ENCODE measurements around the gene APOL5. TPM values are rescaled to one million over a fixed set of nuclear protein-coding genes. Genes with fewer than 3 reads are reported as not detected.
A peak's percentile ranks its signal among the peaks of the same experiment; 100 is the strongest.

APOL5 gene
- total RNA-seq, 4 donors from 2014 or later = 0.29 TPM; not detected in 3

DNA sequence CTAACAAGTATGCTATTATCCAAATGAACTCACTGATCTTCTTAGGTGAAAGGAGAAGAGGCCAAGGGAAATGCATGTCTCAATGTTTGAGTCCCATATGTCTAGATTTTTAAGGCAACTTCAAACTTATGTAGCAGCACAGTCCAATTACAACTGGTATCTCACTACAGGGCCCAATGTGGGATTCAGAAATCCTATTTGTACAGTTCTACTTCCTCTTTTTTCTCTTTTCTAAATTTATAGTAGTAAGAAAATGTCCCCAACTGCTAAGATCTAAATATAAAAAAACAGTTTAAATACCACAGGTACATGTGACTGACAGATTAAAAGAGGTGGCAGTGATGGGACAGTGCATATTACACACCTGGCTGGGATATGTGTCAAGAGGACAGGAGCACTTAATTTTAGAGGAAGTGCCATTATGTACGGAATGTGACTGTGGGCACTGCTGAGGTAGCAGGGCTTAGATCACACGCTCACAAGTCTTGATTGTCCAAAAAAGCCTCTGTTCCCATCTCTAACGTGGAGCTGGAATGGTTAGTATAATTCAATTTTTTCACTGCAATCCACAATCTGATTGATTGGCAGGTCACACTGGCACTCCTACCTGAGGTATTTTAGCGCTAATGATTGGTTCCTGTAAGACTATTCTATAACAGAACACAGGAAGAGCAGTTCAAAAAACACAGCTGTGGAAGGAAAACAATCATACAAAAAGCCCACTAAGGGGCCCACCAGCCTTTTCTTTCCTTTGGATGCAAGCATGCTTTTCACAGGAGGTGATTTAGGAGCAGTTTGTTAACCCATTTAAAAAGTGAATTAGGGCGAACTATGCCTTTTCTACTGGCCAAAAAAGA, 34.6 kb downstream of the APOL5 start:
- Histone ChIP-seq H3K36me3 (peaks cover 0 to 29% (median 0%) of the 10 kb centered on the region in 4 donors), H3K27me3 (no peaks in the 10 kb centered on the region), H3K9me3 (no peaks in the 10 kb centered on the region), H3K4me3 (no peak overlapping the region), H3K27ac (replicated peaks in 1 of 4) (peak overlapping the region in 1 of 4 donors; percentile 15), H3K4me1 (peaks cover 6 to 33% (median 19%) of the 10 kb centered on the region in 4 donors)
- intact Hi-C loops (cut with DNase I) = no loop called here
- no peak for DNase-seq (ENCODE audit: extremely low spot score)
- TF ChIP-seq POLR2AphosphoS5 (IDR thresholded peaks at IDR 0.05) (no peak), POLR2A (IDR thresholded peaks at IDR 0.05; ENCODE audit: low read depth) (no peak), EP300 (IDR thresholded peaks at IDR 0.05) (no peak)
- TF ChIP-seq, protein P1, sequence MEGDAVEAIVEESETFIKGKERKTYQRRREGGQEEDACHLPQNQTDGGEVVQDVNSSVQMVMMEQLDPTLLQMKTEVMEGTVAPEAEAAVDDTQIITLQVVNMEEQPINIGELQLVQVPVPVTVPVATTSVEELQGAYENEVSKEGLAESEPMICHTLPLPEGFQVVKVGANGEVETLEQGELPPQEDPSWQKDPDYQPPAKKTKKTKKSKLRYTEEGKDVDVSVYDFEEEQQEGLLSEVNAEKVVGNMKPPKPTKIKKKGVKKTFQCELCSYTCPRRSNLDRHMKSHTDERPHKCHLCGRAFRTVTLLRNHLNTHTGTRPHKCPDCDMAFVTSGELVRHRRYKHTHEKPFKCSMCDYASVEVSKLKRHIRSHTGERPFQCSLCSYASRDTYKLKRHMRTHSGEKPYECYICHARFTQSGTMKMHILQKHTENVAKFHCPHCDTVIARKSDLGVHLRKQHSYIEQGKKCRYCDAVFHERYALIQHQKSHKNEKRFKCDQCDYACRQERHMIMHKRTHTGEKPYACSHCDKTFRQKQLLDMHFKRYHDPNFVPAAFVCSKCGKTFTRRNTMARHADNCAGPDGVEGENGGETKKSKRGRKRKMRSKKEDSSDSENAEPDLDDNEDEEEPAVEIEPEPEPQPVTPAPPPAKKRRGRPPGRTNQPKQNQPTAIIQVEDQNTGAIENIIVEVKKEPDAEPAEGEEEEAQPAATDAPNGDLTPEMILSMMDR (IDR thresholded peaks at IDR 0.05) = no peak
- WGBS = 69% methylated on average over 5 of the region's 5 CpGs

DNA sequence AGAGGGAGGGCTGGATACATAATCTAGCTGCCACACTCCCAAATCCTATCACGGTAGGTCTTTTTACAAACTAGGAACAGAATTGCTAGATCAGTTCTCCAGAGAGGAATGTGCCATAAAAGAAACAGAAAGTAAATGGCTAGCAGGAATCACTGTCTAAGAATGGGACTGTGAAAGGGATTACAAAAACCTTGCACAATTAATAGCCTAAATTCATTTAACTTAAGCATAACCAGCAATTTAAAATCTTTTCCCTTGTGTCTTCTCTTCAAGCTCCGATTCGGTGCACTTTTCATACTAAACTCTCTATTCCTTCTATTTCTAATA, 35.2 kb downstream of the APOL5 start:
- no peak for TF ChIP-seq POLR2AphosphoS5 (IDR thresholded peaks at IDR 0.05)
- TF ChIP-seq, protein P1 (IDR thresholded peaks at IDR 0.05) = no peak
- peaks cover under 1 to 28% (median 16%) of the 10 kb centered on the region in 4 donors for H3K4me1 ChIP-seq
- H3K9me3 ChIP-seq = no peaks in the 10 kb centered on the region
- no peak overlapping the region for H3K4me3 ChIP-seq
- intact Hi-C loops (cut with DNase I) = no loop called here
- H3K27ac ChIP-seq (replicated peaks in 1 of 4) = peak overlapping the region in 1 of 4 donors; percentile 15
- H3K36me3 ChIP-seq = peaks cover 0 to 31% (median under 1%) of the 10 kb centered on the region in 4 donors
- no peaks in the 10 kb centered on the region for H3K27me3 ChIP-seq
- WGBS = 72% methylated on average over 3 of the region's 3 CpGs
- no peak for DNase-seq (ENCODE audit: extremely low spot score)

DNA sequence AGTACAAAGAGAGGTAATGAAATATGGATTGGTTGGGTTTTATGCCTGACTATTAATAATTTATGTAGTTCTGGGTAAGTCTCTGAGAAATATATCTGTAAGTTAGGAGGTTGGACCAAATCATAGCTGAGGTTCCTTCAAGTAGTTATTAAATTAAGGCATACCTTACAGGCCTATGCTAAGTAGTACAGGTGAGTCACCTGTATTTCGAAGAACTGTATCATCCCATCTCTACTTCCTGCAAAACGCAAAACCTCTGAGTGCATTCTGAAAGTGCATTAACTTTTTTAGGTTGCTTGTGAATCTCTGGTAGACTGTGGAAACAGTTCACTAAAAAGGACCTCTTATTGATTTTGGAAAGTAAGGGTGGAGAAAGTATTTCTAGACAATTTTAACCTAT, 37.1 kb downstream of the APOL5 start:
- H3K4me3 ChIP-seq = no peak overlapping the region
- intact Hi-C loops (cut with DNase I) = no loop called here
- WGBS = 96% methylated on average over 2 of the region's 2 CpGs
- no peaks in the 10 kb centered on the region for H3K9me3 ChIP-seq
- peaks cover 0 to 46% (median 15%) of the 10 kb centered on the region in 4 donors for H3K36me3 ChIP-seq
- TF ChIP-seq POLR2AphosphoS5 (IDR thresholded peaks at IDR 0.05) (no peak), POLR2A (IDR thresholded peaks at IDR 0.05; ENCODE audit: low read depth) (no peak), EP300 (IDR thresholded peaks at IDR 0.05) (no peak)
- TF ChIP-seq, protein P1 (IDR thresholded peaks at IDR 0.05) = no peak
- peaks cover 0 to 16% (median 12%) of the 10 kb centered on the region in 4 donors for H3K4me1 ChIP-seq
- DNase-seq (ENCODE audit: extremely low spot score) = no peak
- H3K27ac ChIP-seq (replicated peaks in 1 of 4) = no peak overlapping the region
- H3K27me3 ChIP-seq = no peaks in the 10 kb centered on the region

DNA sequence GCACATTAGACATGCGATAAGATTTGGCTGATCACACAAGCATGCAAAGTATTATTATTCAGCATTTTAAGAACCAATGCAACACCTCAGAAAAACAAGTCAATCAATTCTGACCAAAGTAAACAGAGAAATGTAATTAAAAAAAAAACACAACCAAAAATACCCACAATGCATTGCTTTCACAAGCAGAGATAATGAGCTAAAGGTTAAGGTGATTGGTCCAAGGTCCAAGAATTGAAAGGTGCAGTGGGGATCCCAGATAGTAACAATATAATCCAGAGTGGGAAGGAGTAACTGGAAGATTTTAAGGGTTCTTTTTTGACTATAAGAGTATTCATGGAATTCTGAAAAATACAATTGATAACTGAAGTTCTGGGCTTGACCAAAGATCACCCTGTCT, 39.0 kb downstream of the APOL5 start:
- no peak for DNase-seq (ENCODE audit: extremely low spot score)
- Histone ChIP-seq H3K27me3 (no peaks in the 10 kb centered on the region), H3K4me3 (no peak overlapping the region), H3K9me3 (no peaks in the 10 kb centered on the region), H3K27ac (replicated peaks in 1 of 4) (no peak overlapping the region), H3K4me1 (peaks cover 0 to 15% (median 12%) of the 10 kb centered on the region in 4 donors), H3K36me3 (peaks cover 0 to 57% (median 26%) of the 10 kb centered on the region in 4 donors)
- WGBS = 92% methylated on average over 1 of the region's 1 CpG
- intact Hi-C loops (cut with DNase I) = no loop called here
- TF ChIP-seq EP300 (IDR thresholded peaks at IDR 0.05) = no peak
- TF ChIP-seq, protein P1 (IDR thresholded peaks at IDR 0.05) = no peak
- TF ChIP-seq POLR2AphosphoS5 (IDR thresholded peaks at IDR 0.05) = no peak
- TF ChIP-seq POLR2A (IDR thresholded peaks at IDR 0.05; ENCODE audit: low read depth) = no peak

All from esophagus muscularis mucosa (tissue), 4 donors.